Kidney tubule cell (primary cell): ENCODE results near the gene MRGPRD.
"Not testable (repeated sequence)": the region's sequence is repeated elsewhere in the genome, so short reads cannot be mapped to it uniquely, and the experiment has no call there.

Experiments
- DNase-seq: peaks from one replicate; pipeline ENCODE4 v3.0.0-alpha.2; 2018; ENCODE audit warnings: low spot score

Gene MRGPRD

GRCh38 chr11:68993546-68993945 lies 12.8 kb upstream of the MRGPRD start:
- peak; percentile 70 for DNase-seq

- no peak for DNase-seq
Observed at GRCh38 chr11:68992743-68993255, 12.0 kb upstream of the MRGPRD start.

- no peak for DNase-seq
Observed at GRCh38 chr11:68990995-68991780, 10.4 kb upstream of the MRGPRD start.

- no peak for DNase-seq
Observed at GRCh38 chr11:68989936-68990606, 9.3 kb upstream of the MRGPRD start.

- no peak for DNase-seq
Observed at GRCh38 chr11:68988491-68988890, 7.7 kb upstream of the MRGPRD start.

GRCh38 chr11:68987211-68987610 lies 6.4 kb upstream of the MRGPRD start:
- DNase-seq, result no peak

GRCh38 chr11:68983801-68984200 lies 3.0 kb upstream of the MRGPRD start:
- DNase-seq, result no peak

- DNase-seq, result no peak
Observed at GRCh38 chr11:68982134-68982533, 1.3 kb upstream of the MRGPRD start.

- no peak for DNase-seq
Observed at GRCh38 chr11:68979931-68980775, 633 bp downstream of the MRGPRD start.

GRCh38 chr11:68978931-68979594 lies 1.7 kb downstream of the MRGPRD start:
- no peak for DNase-seq

- no peak for DNase-seq
Observed at GRCh38 chr11:68978626-68978930, 2.2 kb downstream of the MRGPRD start.

- no peak for DNase-seq
Observed at GRCh38 chr11:68977781-68978625, 2.8 kb downstream of the MRGPRD start.

GRCh38 chr11:68976563-68976962 lies 4.2 kb downstream of the MRGPRD start:
- DNase-seq, result no peak

- DNase-seq, result no peak
Observed at GRCh38 chr11:68976095-68976494, 4.7 kb downstream of the MRGPRD start.

GRCh38 chr11:68974421-68975194 lies 6.2 kb downstream of the MRGPRD start:
- DNase-seq, result no peak

GRCh38 chr11:68973706-68974105 lies 7.1 kb downstream of the MRGPRD start:
- DNase-seq, result not testable (repeated sequence)

GRCh38 chr11:68973219-68973618 lies 7.6 kb downstream of the MRGPRD start:
- no peak for DNase-seq

GRCh38 chr11:68970921-68971636 lies 9.7 kb downstream of the MRGPRD start:
- no peak for DNase-seq

- DNase-seq, result no peak
Observed at GRCh38 chr11:68969386-68969785, 11.4 kb downstream of the MRGPRD start.
